IPS-20b (cell line): Measurements from ENCODE around the gene CRYBG3.

Experiments
- H3K27ac ChIP-seq: one replicate; pipeline ENCODE4 v1.5.1; 2013; ENCODE audit warnings: low read length
- H3K27me3 ChIP-seq: 2 replicates; pipeline ENCODE4 v1.6.1; 2013; ENCODE audit warnings: mild to moderate bottlenecking, low read length, inconsistent platforms; ENCODE audit not compliant: insufficient read depth
- H3K36me3 ChIP-seq: 2 replicates; pipeline ENCODE4 v1.6.1; 2013; ENCODE audit warnings: low read depth, mild to moderate bottlenecking, inconsistent platforms, low read length, moderate library complexity; ENCODE audit not compliant: insufficient read depth
- H3K4me1 ChIP-seq: 2 replicates; pipeline ENCODE4 v1.6.1; 2013; ENCODE audit warnings: mild to moderate bottlenecking, control low read depth, inconsistent platforms, low read length, moderate library complexity; ENCODE audit not compliant: insufficient read depth
- H3K4me3 ChIP-seq: 2 replicates; pipeline ENCODE4 v1.5.1; 2013; ENCODE audit warnings: mild to moderate bottlenecking, low read length, inconsistent platforms
- H3K9ac ChIP-seq: 2 replicates; pipeline ENCODE4 v1.6.1; 2013; ENCODE audit warnings: low read depth, mild to moderate bottlenecking, inconsistent platforms, low read length, moderate library complexity
- H3K9me3 ChIP-seq: 2 replicates; pipeline ENCODE4 v1.6.1; 2013; ENCODE audit warnings: mild to moderate bottlenecking, low read depth, low read length, inconsistent platforms; ENCODE audit not compliant: insufficient read depth

CRYBG3 gene

DNA sequence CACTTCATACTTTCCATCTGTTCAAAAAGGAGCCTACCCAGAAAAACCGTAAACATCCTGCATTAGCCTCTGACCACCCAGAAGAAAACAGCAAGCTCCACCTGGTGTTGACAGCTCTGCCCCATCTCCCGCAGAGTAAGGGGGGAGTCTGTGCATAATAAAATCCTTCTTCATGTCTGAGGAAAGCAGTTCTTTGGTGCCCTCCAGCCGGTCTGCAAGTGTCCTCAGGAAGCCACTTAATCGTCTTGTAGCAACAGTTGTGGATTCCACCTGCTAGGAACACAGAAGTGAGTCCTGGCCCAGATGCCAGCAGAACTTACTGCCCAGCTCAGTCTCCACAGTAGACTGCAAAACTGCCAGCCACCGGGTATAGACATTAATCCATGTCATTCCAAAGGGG, 127.9 kb downstream of the CRYBG3 start:
- H3K9me3 ChIP-seq, result no peaks in the 10 kb centered on the region
- peaks cover 68% of the 10 kb centered on the region for H3K36me3 ChIP-seq
- no peaks in the 10 kb centered on the region for H3K4me1 ChIP-seq
- no peak overlapping the region for H3K27ac ChIP-seq
- H3K27me3 ChIP-seq, result no peaks in the 10 kb centered on the region
- H3K4me3 ChIP-seq, result no peak overlapping the region
- no peak overlapping the region for H3K9ac ChIP-seq

DNA sequence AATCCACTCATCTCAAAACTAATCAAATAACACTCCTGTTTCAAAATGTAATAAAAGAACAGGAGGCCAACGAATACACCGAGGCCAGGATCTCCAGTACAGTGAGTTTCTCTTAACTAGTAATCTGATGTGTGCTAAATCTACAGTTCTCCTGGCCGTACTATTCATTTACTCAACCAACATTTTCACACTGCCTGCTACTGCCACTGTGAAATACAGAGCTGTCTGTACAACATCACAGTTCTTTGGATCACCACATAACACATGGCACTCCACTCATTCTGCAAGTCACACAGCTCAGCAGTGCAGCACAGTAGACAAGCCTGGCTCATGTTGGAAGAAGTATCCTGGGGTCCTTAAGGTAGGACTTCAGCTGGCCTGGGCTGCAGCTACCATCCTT, 128.5 kb downstream of the CRYBG3 start:
- no peak overlapping the region for H3K9ac ChIP-seq
- no peaks in the 10 kb centered on the region for H3K4me1 ChIP-seq
- no peak overlapping the region for H3K4me3 ChIP-seq
- no peaks in the 10 kb centered on the region for H3K9me3 ChIP-seq
- H3K27ac ChIP-seq, result no peak overlapping the region
- H3K36me3 ChIP-seq, result peaks cover 62% of the 10 kb centered on the region
- H3K27me3 ChIP-seq, result no peaks in the 10 kb centered on the region

GRCh38 chr3:97952280-97952679, 130.5 kb downstream of the CRYBG3 start:
- Histone ChIP-seq H3K9me3 (no peaks in the 10 kb centered on the region), H3K4me1 (no peaks in the 10 kb centered on the region), H3K9ac (no peak overlapping the region), H3K27me3 (no peaks in the 10 kb centered on the region), H3K4me3 (no peak overlapping the region), H3K27ac (no peak overlapping the region), H3K36me3 (peaks cover 43% of the 10 kb centered on the region; the same call in 1 of the 2 replicates)

DNA sequence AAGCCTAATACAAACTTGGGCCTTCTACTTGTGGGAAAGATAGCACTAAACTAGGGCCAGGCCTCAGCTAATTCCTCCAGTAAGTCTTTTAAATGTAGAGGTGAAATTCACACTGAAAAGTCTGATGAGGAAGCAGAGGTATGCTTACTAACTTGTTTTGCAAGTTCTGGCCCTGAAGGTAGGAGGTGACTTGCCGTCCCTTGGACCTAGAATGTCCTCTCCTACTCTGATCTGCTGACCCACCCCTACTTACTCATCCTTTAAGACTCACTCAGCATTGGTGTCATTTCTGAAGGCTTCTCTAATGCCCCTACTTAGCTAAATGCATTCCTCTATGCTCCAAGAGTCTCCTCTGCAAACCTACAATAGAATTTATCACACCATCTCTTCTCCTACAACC, 131.1 kb downstream of the CRYBG3 start:
- no peaks in the 10 kb centered on the region for H3K4me1 ChIP-seq
- H3K27me3 ChIP-seq, result no peaks in the 10 kb centered on the region
- H3K9me3 ChIP-seq, result no peaks in the 10 kb centered on the region
- no peak overlapping the region for H3K9ac ChIP-seq
- H3K4me3 ChIP-seq, result no peak overlapping the region
- peaks cover 38% of the 10 kb centered on the region; the same call in 1 of the 2 replicates for H3K36me3 ChIP-seq
- H3K27ac ChIP-seq, result no peak overlapping the region

GRCh38 chr3:97954228-97954827, 132.5 kb downstream of the CRYBG3 start:
- Histone ChIP-seq H3K4me1 (no peaks in the 10 kb centered on the region), H3K27me3 (no peaks in the 10 kb centered on the region), H3K9me3 (no peaks in the 10 kb centered on the region), H3K9ac (no peak overlapping the region), H3K36me3 (peaks cover 34% of the 10 kb centered on the region; the same call in 1 of the 2 replicates), H3K27ac (no peak overlapping the region), H3K4me3 (no peak overlapping the region)

DNA sequence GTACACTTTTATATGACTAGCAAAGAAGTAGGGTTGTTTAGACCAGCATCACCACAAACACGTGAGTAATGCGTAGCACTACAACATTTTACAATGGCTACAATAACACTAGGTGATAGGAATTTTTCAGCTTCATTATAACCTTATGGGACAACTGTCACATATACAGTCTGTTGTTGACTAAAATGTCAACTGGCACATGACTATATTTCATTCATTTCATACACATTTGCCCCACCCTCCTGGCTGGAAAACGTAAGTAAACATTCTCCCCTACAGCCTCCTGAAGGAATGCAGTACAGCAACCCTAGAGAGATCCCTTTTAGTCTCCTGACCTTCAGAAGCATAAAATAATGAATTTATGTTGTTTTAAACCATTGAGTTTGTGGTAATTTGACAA, 134.2 kb downstream of the CRYBG3 start:
- Histone ChIP-seq H3K4me3 (no peak overlapping the region), H3K27me3 (no peaks in the 10 kb centered on the region), H3K4me1 (no peaks in the 10 kb centered on the region), H3K9ac (no peak overlapping the region), H3K9me3 (no peaks in the 10 kb centered on the region), H3K36me3 (peaks cover 23% of the 10 kb centered on the region; the same call in 1 of the 2 replicates), H3K27ac (no peak overlapping the region)

GRCh38 chr3:97957617-97958311, 136.0 kb downstream of the CRYBG3 start:
- Histone ChIP-seq H3K27ac (no peak overlapping the region), H3K36me3 (peaks cover 20% of the 10 kb centered on the region; the same call in 1 of the 2 replicates), H3K9me3 (no peaks in the 10 kb centered on the region)

GRCh38 chr3:97958396-97958795, 136.6 kb downstream of the CRYBG3 start:
- no peaks in the 10 kb centered on the region for H3K9me3 ChIP-seq
- no peak overlapping the region for H3K9ac ChIP-seq
- H3K36me3 ChIP-seq, result peaks cover 20% of the 10 kb centered on the region; the same call in 1 of the 2 replicates
- H3K4me3 ChIP-seq, result no peak overlapping the region
- no peaks in the 10 kb centered on the region for H3K27me3 ChIP-seq
- H3K27ac ChIP-seq, result no peak overlapping the region
- no peaks in the 10 kb centered on the region for H3K4me1 ChIP-seq

More at GRCh38 chr3:97957617-97958311, 136.0 kb downstream of the CRYBG3 start:
- H3K27me3 ChIP-seq, result no peaks in the 10 kb centered on the region
- no peak overlapping the region for H3K4me3 ChIP-seq
- no peaks in the 10 kb centered on the region for H3K4me1 ChIP-seq
- H3K9ac ChIP-seq, result no peak overlapping the region

DNA sequence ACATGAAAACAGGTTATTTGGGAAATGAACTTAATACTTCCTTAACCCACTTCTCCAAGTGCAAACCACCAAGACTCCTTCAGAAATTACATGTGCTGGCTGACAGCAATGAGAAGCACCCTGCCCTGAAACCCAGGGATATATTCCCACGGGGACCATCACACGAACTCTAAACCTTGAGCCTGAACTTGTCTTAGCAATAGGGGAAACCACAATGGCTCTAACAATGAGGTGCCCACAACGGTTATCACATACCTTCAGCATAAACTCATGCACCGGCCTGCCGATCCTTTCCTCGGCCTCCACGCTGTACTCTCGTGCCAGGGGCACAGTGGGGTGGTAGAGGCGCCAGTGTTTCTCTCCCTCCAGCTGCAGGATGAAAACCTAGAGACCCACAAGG, 137.0 kb downstream of the CRYBG3 start:
- Histone ChIP-seq H3K27ac (no peak overlapping the region), H3K27me3 (no peaks in the 10 kb centered on the region), H3K36me3 (peaks cover 17% of the 10 kb centered on the region; the same call in 1 of the 2 replicates), H3K4me1 (no peaks in the 10 kb centered on the region), H3K4me3 (no peak overlapping the region), H3K9ac (no peak overlapping the region), H3K9me3 (no peaks in the 10 kb centered on the region)

- no peak overlapping the region for H3K9ac ChIP-seq
- H3K27ac ChIP-seq, result no peak overlapping the region
- no peaks in the 10 kb centered on the region for H3K4me1 ChIP-seq
- no peaks in the 10 kb centered on the region for H3K27me3 ChIP-seq
- no peak overlapping the region for H3K4me3 ChIP-seq
- H3K9me3 ChIP-seq, result no peaks in the 10 kb centered on the region
- H3K36me3 ChIP-seq, result peaks cover 10% of the 10 kb centered on the region; the same call in 1 of the 2 replicates
Measured at GRCh38 chr3:97959872-97960271, 138.1 kb downstream of the CRYBG3 start.

GRCh38 chr3:97960551-97960950, 138.7 kb downstream of the CRYBG3 start:
- peaks cover 10% of the 10 kb centered on the region; the same call in 1 of the 2 replicates for H3K36me3 ChIP-seq
- no peaks in the 10 kb centered on the region for H3K4me1 ChIP-seq
- H3K27me3 ChIP-seq, result no peaks in the 10 kb centered on the region
- no peak overlapping the region for H3K4me3 ChIP-seq
- H3K9ac ChIP-seq, result no peak overlapping the region
- H3K27ac ChIP-seq, result no peak overlapping the region
- H3K9me3 ChIP-seq, result no peaks in the 10 kb centered on the region
